HG03575 (cell line): ENCODE results near the gene IL36B.

Source experiments
- ATAC-seq: cut with Tn5 transposase; IDR thresholded peaks from one replicate; pipeline ENCODE4 v1.9.1; 2021; ENCODE audit not compliant: unreplicated experiment, insufficient number of reproducible peaks, low FRiP score; ENCODE audit errors: extremely low read depth

Gene IL36B

GRCh38 chr2:113058998-113059960, 6.6 kb upstream of the IL36B start, which contains the start of gene IL36RN:
Gene IL36RN (plus strand): TSS chr2:113059198. CDS start chr2:113059439, 241 bp downstream.
- no peak for ATAC-seq

DNA sequence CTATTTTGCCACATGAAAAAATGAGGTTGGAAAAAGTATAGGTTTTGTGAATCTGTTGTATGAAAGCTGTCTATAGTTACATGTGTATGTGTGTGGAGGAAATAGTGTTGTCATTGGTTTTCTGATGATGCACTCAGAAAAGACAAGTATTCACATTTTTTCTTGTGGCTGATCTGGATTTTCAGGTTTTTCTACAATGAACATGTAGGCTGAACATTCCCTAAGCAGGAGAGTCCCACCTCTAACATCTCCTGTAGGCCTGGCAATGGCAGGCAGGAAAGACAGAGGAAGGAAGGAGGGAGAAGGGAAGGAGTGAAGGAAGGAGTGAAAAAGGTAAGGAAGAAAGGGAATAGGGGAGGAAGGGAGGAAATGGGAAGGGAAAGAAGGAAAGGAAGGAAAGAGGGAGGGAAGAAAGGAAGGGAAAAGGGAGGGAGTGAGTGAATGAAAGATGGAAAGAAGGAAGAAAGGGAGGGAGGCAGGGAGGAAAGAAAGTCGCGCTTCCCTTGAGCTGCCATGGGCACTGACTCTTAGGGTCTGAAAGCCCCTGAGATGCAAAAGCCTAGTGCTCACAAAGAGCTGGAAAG, 5.8 kb upstream of the IL36B start:
- ATAC-seq = no peak

GRCh38 chr2:113057117-113057516, 4.5 kb upstream of the IL36B start:
- ATAC-seq = no peak

- ATAC-seq = no peak
Observed at GRCh38 chr2:113056521-113056920, 3.9 kb upstream of the IL36B start.

- no peak for ATAC-seq
Observed at GRCh38 chr2:113054066-113054465, 1.4 kb upstream of the IL36B start.

GRCh38 chr2:113053666-113054065, 999 bp upstream of the IL36B start:
- ATAC-seq = no peak

DNA sequence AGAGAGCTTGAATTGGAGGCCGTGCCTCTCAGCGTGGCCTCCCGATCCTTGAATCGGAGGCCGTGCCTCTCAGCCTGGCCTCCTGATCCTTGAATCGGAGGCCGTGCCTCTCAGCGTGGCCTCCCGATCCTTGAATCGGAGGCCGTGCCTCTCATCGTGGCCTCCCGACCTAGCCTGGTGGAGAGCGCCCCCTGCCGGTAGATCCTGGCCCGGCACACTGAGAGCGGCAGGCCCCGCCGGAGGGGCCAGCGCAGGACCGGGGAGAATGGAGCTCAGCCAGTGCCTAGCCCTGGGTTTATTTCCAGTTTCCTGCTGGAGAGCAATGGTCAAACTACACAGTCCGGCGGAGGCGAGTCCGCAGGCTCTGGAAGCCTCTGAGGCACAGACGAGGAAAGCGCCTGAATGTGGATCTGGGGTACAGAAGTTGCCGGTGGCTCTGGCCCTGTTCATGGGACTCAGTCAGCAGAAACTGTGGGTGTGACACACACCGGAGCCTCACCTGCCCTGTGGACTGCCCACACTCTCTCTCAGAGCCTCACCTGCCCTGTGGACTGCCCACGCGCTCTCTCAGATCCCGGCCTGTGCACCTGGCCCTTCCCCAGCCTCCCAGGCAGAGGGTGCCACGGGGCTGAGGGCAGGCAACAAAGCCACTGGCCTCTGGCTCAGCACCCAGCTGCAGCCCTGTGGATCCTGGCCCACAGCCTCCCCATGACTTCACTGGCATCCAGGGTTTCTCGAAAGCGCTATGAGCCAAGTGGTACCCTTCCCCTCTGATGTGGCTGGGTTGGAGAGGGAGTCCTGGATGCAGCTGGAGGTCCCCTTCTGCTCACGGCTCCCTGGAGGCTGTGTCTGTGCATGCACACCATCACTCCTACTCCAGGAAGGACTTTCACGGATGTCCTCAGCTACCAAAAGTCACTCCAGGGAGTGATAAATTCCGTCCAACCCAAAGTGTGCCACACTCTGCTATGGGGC, 1.5 kb downstream of the IL36B start:
- ATAC-seq = no peak

- ATAC-seq = no peak
Observed at GRCh38 chr2:113046465-113046864, 6.2 kb downstream of the IL36B start.

DNA sequence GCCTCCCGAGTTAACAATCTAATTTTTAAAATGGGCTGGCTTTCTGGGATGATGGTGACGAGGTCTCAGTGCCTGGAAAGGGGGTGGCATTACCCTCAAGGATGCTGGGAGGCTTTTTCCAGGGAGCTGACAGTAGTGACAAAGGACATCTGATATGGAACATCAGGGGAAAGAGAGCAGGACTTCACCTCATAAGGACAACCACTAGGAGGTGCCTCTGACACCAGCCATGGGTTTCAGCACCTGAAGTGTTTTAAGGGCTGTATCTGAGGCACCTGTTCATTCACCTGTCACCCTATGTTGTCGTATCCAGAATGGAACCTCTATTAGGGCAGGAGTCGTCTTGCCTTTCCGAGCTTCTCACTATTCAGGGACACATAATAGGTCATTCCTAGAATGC, 10.8 kb downstream of the IL36B start:
- ATAC-seq = no peak

- no peak for ATAC-seq
Observed at GRCh38 chr2:113039719-113040118, 12.9 kb downstream of the IL36B start.

DNA sequence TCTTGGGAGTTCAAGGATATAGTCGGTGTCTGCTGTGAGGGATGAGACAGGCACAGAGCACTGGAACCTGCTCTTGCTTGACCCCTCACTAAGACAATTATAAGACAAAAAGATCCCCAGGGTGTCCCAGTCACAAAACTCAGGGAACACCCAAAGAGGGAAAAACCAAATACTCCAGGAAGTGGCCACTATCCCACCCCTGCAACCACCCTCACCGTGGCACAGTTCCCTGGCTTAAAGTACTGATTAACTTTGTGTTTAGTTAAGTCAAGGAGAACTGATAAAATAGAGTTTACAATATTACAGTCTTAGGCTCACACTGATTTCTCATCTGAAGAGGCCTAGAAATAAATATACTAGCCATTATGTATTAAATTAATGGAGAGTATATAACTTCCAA, 13.5 kb downstream of the IL36B start:
- no peak for ATAC-seq

- ATAC-seq = no peak
Observed at GRCh38 chr2:113038291-113038690, 14.4 kb downstream of the IL36B start.

GRCh38 chr2:113036763-113037162, 15.9 kb downstream of the IL36B start:
- ATAC-seq = no peak

GRCh38 chr2:113034016-113034415, 18.7 kb downstream of the IL36B start:
- no peak for ATAC-seq

- no peak for ATAC-seq
Observed at GRCh38 chr2:113032737-113033136, 19.9 kb downstream of the IL36B start.

DNA sequence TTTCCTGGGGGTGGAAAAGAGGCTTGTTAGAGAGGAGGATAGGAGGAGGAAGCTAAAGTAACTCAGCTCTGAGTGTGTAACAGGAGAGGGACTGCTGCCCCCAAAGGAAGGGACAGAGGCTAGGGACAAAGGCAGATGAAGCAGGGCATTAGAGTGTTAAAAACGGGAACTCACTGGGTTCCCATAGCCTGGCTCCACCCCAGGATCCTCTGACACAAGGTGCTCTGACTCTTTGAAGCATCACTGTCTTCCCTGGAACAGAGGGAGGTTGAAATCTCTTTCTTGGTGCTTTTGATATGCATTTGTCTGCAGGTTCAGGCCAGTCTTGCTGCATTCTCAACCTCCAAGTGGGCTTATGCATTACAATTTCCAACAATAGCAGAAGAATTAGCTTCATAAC, 24.6 kb downstream of the IL36B start:
- no peak for ATAC-seq

DNA sequence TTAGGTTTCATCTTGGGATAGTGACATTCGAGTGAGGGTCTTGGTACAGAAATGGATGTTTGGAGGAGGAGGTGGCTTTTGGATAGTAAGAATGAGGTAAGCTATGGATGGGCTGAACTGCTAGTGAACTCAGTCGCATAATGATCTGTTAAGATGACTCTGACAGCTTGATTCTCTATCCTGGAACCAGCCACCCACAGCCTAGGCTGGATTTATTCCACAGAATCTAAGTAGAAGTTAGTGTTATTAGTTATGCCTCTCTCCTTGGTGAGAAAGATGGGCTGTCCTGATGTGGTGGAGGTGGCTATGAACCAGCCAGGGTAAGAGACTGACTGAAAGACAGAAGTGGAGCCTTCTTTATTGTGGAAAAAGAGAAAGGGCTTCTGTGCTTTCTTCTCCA, 25.0 kb downstream of the IL36B start:
- ATAC-seq = no peak

- ATAC-seq = no peak
Observed at GRCh38 chr2:113025737-113026136, 26.9 kb downstream of the IL36B start.

DNA sequence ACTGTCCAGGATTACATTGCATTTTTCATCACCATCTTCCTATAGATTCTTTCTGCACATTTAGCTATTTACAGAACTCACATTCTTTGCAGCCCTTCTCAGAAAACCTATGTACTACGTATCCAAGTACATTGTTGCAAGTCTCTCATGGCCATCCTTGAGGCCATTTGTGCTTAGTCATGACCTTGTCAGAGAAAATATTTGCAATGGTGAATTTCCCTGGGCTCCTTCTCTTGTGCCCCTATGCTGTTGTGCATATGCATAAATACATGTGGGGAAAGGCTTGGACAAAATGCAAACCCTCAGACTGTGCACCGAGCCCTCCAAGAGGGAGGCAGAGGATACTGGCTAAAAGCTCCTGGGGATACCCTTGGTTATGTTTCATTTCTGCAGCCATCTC, 27.9 kb downstream of the IL36B start:
- no peak for ATAC-seq
